ENCODE data around the gene KRTAP10-1.
"Not testable (repeated sequence)": the region's sequence is repeated elsewhere in the genome, so short reads cannot be mapped to it uniquely, and the experiment has no call there.

KRTAP10-1 gene

GRCh38 chr21:44569861-44570517 lies 30.0 kb upstream of the KRTAP10-1 start:
- DNase-seq, result no peak

DNA sequence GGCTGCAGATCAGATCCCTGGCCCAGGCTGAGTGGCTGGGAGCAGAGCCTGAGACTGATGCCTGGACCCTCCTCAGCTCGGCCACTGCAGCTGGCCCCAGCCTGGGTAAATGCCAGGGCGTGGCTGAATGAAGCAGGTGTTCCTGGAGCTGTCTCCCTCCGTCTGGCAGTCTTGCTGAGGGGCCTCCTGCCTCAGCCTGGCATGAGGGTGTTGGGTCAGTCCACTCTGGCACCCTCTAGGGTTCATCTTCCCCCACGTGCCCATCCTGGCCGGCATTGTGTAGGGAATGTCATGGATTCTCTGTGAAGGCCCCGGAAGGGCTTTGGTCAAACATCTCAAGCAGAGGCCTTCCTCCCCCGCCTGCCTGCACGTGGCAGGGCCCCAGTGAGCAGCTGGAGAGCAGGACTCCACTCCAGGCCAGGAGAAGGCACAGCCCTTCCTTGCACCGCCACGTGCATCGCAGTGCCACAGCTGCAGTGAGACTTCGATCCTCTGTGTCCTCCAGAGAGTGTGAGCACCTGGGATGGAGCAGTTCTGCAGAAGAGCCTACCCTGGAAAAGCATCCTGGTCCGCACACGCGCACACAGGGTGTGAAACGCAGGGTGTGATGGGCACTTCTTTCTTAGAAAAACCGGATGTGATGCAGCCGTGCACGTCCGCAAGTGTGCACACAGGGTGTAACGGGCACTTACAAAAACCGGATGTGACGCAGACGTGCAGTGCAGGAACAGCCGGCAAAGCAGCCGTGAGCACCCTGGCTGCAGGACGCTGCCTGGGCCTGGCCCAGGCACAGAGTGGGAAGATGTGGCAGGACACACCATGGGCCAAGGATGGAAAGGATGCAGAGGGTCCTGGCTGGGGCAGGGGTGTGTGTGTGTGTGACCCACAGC lies 28.9 kb upstream of the KRTAP10-1 start:
- no peak for DNase-seq

DNA sequence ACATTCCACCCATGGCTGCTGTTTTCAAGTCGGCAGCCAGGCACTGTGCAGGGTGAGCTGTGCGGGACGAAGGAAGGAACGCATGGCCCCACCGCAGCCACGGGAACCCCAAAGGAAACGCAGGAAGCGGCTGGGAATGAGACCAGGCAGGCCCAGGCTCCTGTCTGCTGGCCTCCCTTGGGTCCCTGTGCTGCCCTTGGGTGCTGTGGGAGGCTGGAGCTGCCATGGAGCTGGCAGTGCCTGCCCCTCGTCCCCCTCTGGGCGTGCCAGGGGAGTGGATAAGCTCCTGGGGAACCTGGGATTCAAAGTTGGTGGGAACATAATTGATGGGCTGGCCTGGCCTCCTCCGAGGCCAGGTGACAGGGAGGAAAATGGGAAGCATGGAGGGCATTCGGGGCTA lies 28.3 kb upstream of the KRTAP10-1 start:
- DNase-seq, result no peak

GRCh38 chr21:44567481-44568171 lies 27.6 kb upstream of the KRTAP10-1 start:
- no peak for DNase-seq

- no peak for DNase-seq
Measured at GRCh38 chr21:44566403-44566802, 26.4 kb upstream of the KRTAP10-1 start.

DNA sequence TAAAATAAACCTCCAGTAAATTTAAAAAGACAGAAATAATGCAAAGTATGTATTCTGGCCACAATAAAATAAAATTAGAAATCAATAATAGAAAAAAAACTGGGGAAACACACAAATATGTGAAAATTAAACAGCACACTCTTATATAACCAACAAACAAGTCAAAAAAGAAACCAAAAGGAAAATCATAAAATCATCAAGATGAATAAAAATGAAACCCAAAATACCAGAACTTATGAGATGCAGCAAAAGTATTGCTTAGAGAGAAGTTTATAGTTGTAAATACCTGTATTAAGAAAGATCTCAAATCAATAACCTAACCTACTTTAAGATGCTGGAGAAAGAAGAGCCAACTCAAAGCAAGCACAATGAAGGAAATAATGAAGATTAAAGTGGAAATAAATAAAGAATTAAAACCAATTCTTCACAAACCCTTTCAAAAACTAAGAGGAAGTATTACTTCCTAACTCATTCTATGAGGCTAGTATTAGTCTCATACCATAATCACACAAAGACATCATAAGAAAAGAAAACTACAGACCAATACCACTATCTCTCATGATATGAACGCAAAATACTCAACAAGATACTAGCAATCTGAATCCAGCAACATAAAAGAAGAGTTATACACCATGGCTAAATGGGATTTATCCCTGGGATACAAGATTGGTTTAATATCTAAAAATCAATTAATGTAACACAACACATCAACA lies 25.0 kb upstream of the KRTAP10-1 start:
- DNase-seq, result no peak

DNA sequence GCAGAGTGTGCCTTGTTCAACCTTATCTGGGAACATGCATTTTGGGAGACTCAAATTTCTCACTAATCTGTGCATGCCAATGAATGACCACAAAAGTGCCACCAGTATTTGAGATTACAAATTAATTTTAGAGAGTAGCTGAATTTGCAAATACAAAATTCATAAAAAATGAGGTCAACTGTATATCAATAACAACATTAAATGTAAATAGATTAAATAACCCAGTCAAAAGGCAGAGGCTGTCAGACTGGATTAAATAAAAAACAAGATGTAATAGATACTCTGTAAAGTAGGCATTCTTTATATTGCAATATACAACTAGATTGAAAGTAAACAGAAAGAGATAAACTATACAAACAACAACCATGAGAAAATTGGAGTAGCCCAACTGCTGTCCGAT lies 24.1 kb upstream of the KRTAP10-1 start:
- no peak for DNase-seq

- no peak for DNase-seq
Measured at GRCh38 chr21:44558695-44559094, 18.7 kb upstream of the KRTAP10-1 start, which contains the start of gene KRTAP10-3. KRTAP10-3 (minus strand) TSS chr21:44558795; CDS start chr21:44558715, 80 bp downstream.

DNA sequence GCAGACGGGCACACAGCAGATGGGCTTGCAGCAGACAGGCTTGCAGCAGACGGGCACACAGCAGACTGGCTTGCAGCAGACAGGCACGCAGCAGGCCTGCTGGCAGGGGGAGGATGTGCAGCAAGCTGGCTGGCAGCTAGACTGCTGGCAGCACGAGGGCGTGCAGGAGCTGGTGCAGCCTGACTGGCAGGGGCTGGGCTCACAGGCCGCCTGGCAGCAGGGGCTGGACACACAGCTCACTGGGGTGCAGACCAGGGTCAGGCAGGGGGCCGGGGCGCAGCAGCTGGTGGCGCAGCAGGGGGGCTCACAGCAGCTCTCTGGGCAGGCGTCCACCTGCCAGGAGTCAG lies 18.3 kb upstream of the KRTAP10-1 start:
- DNase-seq, result not testable (repeated sequence)

DNA sequence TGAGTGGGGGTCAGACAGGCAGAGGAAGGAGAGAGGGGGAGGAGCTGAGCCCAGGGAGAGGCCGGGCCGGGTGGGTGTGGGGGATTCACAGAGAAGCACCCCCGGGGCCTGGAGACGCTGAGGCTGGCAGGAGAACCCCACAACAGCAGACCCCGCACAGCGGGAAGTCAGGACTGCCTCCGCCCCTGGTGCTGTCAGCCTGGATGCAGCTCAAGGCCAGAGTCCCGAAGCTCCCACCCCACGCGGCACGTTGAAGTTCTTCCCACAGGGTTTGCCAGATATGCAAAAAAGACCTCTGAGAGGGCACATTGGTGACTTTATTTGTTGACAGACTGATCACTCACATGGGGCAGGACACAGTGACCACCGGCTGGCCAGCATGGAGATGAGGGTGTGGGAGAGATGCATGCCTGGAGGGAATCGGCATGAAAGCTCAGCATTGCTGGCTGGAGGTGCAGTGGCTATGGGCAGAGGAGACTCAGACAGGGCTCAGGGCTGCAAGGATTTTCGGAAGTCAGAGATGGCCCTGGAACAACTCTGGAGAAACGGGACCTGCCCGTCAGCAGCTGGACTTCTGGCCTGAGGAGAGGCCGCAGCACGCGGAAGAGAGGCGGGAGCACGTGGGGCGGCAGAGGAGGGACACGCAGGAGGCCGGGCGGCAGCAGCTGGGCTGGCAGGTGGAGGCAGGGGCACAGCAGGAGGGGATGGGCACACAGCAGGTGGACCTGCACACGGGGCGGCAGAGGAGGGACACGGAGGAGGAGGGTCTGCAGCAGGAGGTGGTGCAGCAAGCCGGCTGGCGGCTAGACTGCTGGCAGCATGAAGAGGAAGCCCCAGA lies 17.7 kb upstream of the KRTAP10-1 start:
- no peak for DNase-seq

GRCh38 chr21:44556879-44557278 lies 16.9 kb upstream of the KRTAP10-1 start:
- DNase-seq, result no peak

DNA sequence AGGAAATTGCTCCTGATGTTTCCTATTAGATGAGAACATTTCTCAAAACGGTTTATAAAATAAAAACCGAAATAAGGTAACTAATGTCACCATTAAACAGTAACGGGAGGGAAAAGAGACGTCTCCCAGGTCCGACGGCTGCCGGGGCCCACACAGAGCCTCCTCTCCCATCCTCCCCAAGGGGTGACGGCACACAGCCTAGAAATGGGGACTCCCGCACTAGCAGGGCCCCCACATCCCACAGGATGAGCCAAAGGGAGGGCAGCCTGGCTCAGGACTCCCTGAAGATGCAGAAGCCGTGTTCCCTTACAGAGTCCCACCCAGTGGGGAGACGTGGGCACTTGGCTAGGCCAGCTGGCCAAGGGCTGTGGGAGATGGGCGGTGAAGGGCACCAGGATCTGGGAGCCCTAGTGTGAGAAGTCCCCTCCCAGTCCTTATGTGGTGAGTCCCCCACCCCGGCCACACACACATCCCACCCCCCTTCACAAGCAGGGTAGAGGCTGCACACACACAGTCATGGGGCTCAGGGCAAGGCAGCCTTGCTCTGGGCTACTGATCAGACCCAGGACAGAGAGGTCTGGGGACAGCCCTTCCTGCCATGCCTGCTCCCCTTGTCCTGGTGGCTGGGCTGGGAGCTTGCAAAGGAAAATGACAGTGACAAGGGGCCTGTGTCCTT lies 15.3 kb upstream of the KRTAP10-1 start:
- no peak for DNase-seq

- DNase-seq, result no peak
Measured at GRCh38 chr21:44552681-44553080, 12.7 kb upstream of the KRTAP10-1 start.

GRCh38 chr21:44552136-44552535 lies 12.1 kb upstream of the KRTAP10-1 start:
- no peak for DNase-seq

- DNase-seq, result no peak
Measured at GRCh38 chr21:44551340-44551961, 11.5 kb upstream of the KRTAP10-1 start, which contains the start of gene KRTAP10-2. KRTAP10-2 (minus strand) TSS chr21:44551505; CDS start chr21:44551458, 47 bp downstream.

DNA sequence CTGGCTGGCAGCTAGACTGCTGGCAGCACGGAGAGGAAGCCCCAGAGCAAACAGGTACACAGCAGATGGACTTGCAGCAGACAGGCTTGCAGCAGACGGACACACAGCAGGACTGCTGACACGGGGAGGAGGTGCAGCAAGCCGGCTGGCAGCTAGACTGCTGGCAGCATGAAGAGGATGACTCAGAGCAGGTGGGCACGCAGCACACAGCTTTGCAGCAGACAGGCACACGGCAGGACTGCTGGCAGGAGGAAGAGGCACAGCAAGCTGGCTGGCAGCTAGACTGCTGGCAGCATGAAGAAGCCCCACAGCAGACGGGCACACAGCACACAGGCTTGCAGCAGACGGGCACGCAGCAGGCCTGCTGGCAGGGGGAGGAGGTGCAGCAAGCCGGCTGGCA lies 10.8 kb upstream of the KRTAP10-1 start:
- DNase-seq, result no peak

DNA sequence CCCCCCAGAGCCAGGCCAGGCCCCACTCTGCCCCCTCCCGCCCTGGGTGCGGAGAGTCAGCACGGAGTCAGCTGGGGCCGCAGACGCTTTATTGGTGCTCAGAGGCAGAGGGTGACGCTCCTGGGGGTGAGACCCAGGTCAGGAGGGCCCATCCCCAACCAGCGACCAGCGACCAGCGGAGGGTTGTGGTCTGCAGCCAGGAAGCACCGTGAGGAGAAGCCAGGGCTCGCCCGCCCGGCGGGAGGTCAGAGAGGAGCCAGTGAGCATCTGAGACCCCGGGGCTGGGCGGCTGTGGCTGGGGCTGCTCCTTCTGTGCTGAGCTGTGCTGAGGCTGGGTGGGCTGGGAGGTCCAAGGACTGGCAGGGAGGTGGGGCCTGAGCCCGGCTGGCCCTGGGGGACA lies 10.3 kb upstream of the KRTAP10-1 start:
- not testable (repeated sequence) for DNase-seq

- no peak for DNase-seq
Measured at GRCh38 chr21:44549525-44550211, 9.7 kb upstream of the KRTAP10-1 start.

- no peak for DNase-seq
Measured at GRCh38 chr21:44548922-44549321, 8.9 kb upstream of the KRTAP10-1 start.

GRCh38 chr21:44548381-44548780 lies 8.4 kb upstream of the KRTAP10-1 start:
- no peak for DNase-seq
